Measurements from ENCODE around the gene ITGA3. TPM values are rescaled to one million over a fixed set of nuclear protein-coding genes. Genes with fewer than 3 reads are reported as not detected.

ITGA3 gene
- total RNA-seq, 2 experiments from 2014 or later: 5.8 to 7.9 TPM

DNA sequence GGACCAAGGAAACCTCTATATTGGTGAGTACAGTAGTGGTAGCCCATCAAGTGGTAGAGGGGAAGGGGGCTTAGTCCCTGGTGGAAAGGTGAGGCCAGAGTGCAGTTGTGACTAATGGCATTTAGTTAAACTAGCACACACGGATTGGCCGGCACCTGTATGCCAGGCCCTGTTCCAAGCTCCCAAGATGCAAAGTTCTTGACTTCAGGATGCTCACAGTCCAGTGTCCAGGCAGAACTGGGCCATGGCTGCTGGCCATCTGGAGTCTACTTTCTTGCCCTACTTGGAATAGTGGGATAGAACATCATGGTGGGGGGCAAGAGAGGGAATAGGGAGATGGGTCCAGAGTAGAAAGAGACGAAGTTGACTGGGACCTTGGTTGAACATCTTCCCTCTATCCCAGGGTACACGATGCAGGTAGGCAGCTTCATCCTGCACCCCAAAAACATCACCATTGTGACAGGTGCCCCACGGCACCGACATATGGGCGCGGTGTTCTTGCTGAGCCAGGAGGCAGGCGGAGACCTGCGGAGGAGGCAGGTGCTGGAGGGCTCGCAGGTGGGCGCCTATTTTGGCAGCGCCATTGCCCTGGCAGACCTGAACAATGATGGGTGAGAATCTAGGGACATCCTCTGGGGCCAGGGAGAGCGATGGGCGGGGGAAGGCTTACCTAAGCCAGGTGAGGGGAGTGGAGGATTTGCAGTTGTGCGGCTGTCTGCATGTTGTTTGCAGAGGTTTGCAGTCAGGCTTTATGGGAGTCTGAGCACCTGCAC is 15.2 kb downstream of the ITGA3 start:
- Mint-ChIP-seq H3K9me3 (no peaks in the 10 kb centered on the region), H3K4me3 (no peak overlapping the region), H3K4me1 (peaks cover 2% of the 10 kb centered on the region), H3K27ac (no peak overlapping the region), H3K27me3 (no peaks in the 10 kb centered on the region), H3K36me3 (ENCODE audit: low read depth) (peaks cover 4% of the 10 kb centered on the region)
- CTCF ChIA-PET: no interaction called here
- POLR2A ChIA-PET: no interaction called here
- no peak for DNase-seq

DNA sequence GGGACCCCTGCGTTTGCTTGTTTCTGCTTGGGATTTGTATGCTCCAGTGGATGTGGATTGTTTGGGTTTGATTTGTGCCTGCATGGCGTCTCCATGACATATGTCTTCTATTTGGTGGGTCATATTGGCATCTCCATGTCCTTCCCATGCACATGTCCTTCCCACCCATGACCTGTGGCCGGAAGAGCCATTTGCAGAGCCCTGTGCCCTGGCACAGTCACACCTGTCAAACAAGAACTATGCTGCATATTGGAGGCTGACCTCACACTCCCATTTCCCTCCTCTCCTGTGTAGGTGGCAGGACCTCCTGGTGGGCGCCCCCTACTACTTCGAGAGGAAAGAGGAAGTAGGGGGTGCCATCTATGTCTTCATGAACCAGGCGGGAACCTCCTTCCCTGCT is 15.8 kb downstream of the ITGA3 start:
- Mint-ChIP-seq H3K4me1 (peaks cover 2% of the 10 kb centered on the region), H3K4me3 (no peak overlapping the region), H3K27ac (no peak overlapping the region), H3K9me3 (no peaks in the 10 kb centered on the region), H3K36me3 (ENCODE audit: low read depth) (peaks cover 4% of the 10 kb centered on the region), H3K27me3 (no peaks in the 10 kb centered on the region)
- POLR2A ChIA-PET: no interaction called here
- CTCF ChIA-PET: interaction anchor here (2.4 kb wide), 1 partner anchor 23 kb away, joined by 11 read pairs; no protein-coding TSS in a partner anchor
- DNase-seq: no peak

DNA sequence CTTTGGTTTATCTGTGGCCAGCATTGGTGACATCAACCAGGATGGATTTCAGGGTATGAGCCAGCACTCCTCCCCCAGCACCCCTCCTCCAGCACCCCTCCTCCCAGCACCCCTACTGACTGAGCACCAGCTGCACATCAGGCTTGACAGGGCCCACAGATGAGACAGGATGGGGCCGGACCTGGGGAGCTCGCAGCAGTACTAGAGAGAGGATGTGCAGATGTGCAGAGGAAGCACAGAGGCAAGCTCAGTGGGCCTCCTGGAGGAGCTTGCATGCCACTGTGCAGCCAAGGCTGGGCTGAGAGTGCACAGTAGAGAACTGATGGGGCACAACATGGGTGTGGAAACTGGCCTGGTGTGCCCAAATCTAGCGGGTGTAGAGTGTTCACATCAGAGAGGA is 16.2 kb downstream of the ITGA3 start:
- ChIA-PET CTCF (interaction anchor here (2.4 kb wide), 1 partner anchor 22 kb away, joined by 11 read pairs; no protein-coding TSS in a partner anchor), POLR2A (no interaction called here)
- Mint-ChIP-seq H3K27ac (no peak overlapping the region), H3K36me3 (ENCODE audit: low read depth) (peaks cover 4% of the 10 kb centered on the region), H3K4me3 (no peak overlapping the region), H3K9me3 (no peaks in the 10 kb centered on the region), H3K27me3 (no peaks in the 10 kb centered on the region), H3K4me1 (peaks cover 2% of the 10 kb centered on the region)
- DNase-seq: no peak

DNA sequence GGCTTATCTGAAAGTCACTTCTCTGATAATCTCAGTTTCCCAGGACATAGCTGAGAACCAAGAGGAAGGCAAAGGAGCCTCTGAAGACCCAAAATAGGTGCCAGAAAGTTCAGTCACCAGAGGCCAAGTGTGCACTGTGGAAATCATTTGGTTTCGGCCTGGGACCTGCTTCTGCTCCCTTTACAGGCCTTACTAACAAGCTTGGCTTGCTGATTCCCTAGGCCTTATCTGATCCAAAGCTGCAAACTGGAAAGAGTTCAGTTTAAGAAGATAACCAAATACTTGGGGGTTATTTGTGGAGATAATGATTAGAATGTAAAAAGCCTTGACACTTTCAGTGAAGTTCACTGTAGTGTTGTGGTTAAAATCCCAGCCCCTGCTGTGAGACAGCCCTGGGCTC is 17.0 kb downstream of the ITGA3 start:
- no peak for DNase-seq
- POLR2A ChIA-PET: no interaction called here
- CTCF ChIA-PET: interaction anchor here (0.7 to 2.4 kb wide), 2 partner anchors 8 to 21 kb away, joined by 3 to 11 read pairs; no protein-coding TSS in a partner anchor
- H3K36me3 Mint-ChIP-seq (ENCODE audit: low read depth): peaks cover 4% of the 10 kb centered on the region
- H3K9me3 Mint-ChIP-seq: no peaks in the 10 kb centered on the region
- peaks cover 2% of the 10 kb centered on the region for H3K4me1 Mint-ChIP-seq
- no peak overlapping the region for H3K4me3 Mint-ChIP-seq
- no peaks in the 10 kb centered on the region for H3K27me3 Mint-ChIP-seq
- no peak overlapping the region for H3K27ac Mint-ChIP-seq

- Mint-ChIP-seq H3K9me3 (no peaks in the 10 kb centered on the region), H3K4me1 (peaks cover 2% of the 10 kb centered on the region), H3K4me3 (no peak overlapping the region), H3K36me3 (ENCODE audit: low read depth) (peaks cover 4% of the 10 kb centered on the region), H3K27me3 (no peaks in the 10 kb centered on the region), H3K27ac (no peak overlapping the region)
- DNase-seq: no peak
- POLR2A ChIA-PET: no interaction called here
- CTCF ChIA-PET: interaction anchor here (1.3 to 2.4 kb wide), 2 partner anchors 18 to 20 kb away, joined by 4 to 11 read pairs; partner anchors contain the start of gene ITGA3
Measured at GRCh38 chr17:50074227-50074626, 18.3 kb downstream of the ITGA3 start.

DNA sequence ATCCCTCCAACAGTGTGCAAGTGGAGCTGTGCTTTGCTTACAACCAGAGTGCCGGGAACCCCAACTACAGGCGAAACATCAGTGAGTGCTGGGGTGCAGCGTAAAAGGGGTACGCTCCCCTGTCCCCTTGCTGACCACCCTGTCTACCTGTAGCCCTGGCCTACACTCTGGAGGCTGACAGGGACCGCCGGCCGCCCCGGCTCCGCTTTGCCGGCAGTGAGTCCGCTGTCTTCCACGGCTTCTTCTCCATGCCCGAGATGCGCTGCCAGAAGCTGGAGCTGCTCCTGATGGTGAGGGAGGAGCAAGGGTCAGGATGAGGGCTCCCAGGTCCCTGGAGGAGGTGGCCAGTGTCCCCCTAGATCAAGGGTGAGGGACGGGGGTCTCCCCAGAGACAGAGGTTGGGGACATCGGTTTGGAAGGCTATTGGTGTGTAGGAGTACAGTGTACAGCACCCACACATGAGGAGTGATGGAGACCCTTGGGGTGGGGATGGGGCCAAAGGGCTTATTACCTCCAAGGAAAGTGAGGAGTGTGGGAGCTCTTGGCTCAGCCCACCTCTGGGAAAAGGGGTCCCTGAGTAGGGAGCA is 19.6 kb downstream of the ITGA3 start:
- POLR2A ChIA-PET: no interaction called here

DNA sequence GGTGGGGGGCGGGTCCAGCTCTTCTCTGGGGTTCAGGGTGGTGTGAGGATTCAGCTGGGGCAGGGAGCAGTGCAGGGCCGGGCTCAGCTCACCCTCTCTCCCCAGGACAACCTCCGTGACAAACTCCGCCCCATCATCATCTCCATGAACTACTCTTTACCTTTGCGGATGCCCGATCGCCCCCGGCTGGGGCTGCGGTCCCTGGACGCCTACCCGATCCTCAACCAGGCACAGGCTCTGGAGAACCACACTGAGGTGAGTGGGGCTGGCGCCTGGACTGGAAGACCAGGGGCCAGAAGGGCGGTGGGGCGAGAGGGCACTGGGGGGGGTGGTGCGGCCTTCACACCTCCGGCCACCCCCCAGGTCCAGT is 20.3 kb downstream of the ITGA3 start:
- Mint-ChIP-seq H3K27ac (no peak overlapping the region), H3K36me3 (ENCODE audit: low read depth) (peaks cover 4% of the 10 kb centered on the region), H3K27me3 (no peaks in the 10 kb centered on the region), H3K4me3 (no peak overlapping the region), H3K9me3 (no peaks in the 10 kb centered on the region), H3K4me1 (peaks cover 2% of the 10 kb centered on the region)
- POLR2A ChIA-PET: no interaction called here
- CTCF ChIA-PET: interaction anchor here (0.8 to 1.6 kb wide), 4 partner anchors 12 to 48 kb away, joined by 3 read pairs; partner anchors contain the start of gene ITGA3
- no peak for DNase-seq

More for the DNA sequence above, 19.6 kb downstream of the ITGA3 start:
- Mint-ChIP-seq H3K4me1 (peaks cover 2% of the 10 kb centered on the region), H3K36me3 (ENCODE audit: low read depth) (peaks cover 4% of the 10 kb centered on the region), H3K9me3 (no peaks in the 10 kb centered on the region), H3K27me3 (no peaks in the 10 kb centered on the region), H3K4me3 (no peak overlapping the region), H3K27ac (no peak overlapping the region)
- CTCF ChIA-PET: interaction anchor here (0.8 to 1.6 kb wide), 5 partner anchors 12 to 48 kb away, joined by 3 to 4 read pairs (median 3); partner anchors contain the start of gene ITGA3
- DNase-seq: no peak

DNA sequence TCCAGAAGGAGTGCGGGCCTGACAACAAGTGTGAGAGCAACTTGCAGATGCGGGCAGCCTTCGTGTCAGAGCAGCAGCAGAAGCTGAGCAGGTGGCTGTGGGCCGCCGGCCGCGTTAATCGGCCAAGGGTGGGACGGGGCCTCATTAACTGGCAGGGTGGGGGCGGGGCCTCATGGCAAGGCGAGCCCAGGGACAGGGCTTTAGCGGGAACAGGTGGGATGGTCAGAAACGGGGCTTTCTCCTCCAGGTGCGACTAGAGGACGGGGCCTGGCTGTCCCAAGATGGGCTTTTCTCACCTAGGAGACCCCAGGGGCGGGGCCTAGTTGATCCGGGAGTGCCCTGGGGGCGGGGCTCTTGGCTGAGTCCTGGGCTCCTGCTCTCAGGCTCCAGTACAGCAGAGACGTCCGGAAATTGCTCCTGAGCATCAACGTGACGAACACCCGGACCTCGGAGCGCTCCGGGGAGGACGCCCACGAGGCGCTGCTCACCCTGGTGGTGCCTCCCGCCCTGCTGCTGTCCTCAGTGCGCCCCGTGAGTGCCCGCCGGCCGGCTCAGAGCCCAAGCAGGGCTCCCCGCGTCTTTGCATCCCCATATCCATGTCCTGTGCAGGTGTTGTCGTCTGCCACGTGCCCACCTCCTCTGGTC is 20.8 kb downstream of the ITGA3 start:
- Mint-ChIP-seq H3K36me3 (ENCODE audit: low read depth) (peaks cover 2% of the 10 kb centered on the region), H3K9me3 (no peaks in the 10 kb centered on the region), H3K4me3 (no peak overlapping the region), H3K4me1 (peaks cover 2% of the 10 kb centered on the region), H3K27me3 (no peaks in the 10 kb centered on the region), H3K27ac (no peak overlapping the region)
- no peak for DNase-seq
- ChIA-PET POLR2A (no interaction called here), CTCF (interaction anchor here (0.9 to 4.2 kb wide), 6 partner anchors 11 to 51 kb away, joined by 3 to 29 read pairs (median 3); partner anchors contain the start of genes ITGA3 and PDK2)

DNA sequence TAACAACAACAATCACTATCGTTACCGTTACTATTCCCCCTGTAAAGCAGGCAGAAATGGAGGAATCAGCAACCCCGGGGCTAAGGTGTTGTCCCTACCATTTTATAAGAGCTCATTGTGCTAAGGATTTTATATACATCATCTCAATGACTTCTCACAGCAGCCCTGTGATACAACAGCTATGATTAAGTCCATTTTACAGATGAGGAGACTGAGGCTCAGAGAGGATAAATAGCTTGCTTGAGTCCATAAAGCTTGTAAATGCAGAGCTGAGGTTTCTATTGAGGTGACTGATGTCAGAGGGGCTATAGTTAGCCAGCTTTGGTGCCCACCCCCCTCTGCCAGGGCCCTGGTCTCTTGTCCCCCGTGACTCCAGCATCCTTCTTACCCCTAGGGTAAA is 22.5 kb downstream of the ITGA3 start:
- H3K4me1 Mint-ChIP-seq: no peaks in the 10 kb centered on the region
- ChIA-PET POLR2A (no interaction called here), CTCF (interaction anchor here (1.2 to 4.2 kb wide), 4 partner anchors 9 to 53 kb away, joined by 3 to 29 read pairs (median 9); partner anchors contain the start of gene PDK2)
- no peaks in the 10 kb centered on the region for H3K27me3 Mint-ChIP-seq
- no peak for DNase-seq
- H3K36me3 Mint-ChIP-seq (ENCODE audit: low read depth): no peaks in the 10 kb centered on the region
- H3K9me3 Mint-ChIP-seq: no peaks in the 10 kb centered on the region
- no peak overlapping the region for H3K27ac Mint-ChIP-seq
- no peak overlapping the region for H3K4me3 Mint-ChIP-seq

DNA sequence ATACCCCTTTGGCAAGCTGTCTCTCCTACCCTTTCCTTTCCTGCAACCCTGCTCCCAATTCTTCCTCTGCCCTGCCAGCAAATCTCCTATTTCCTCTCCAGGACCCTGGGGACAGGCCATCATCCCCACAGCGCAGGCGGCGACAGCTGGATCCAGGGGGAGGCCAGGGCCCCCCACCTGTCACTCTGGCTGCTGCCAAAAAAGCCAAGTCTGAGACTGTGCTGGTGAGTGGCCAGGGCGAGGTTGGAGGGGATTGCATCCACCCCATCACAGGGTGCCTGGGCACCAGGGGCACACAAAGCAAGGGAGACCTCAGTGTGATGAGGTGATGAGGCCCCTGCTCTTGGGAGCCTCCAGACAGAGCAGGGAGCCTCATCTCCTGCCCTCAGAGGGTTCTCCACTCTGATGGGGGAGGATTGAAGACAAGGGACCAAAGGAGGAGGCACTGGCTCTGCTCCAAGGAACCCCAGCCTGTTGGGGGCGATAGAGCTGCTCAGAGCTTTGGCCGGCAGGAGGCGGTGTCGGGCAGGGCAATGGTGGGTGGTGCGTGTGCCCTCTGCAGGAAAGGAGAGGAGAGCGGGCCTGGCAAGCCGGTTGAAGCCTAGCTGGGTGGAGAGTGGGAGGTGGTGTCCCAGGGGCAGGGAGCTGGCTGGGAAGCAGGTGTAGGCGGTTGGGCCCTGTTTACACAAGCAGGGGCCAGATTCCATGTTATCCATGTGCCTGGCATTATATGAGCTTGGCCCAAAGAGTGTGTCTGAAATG is 23.6 kb downstream of the ITGA3 start:
- Mint-ChIP-seq H3K4me1 (no peaks in the 10 kb centered on the region), H3K9me3 (no peaks in the 10 kb centered on the region), H3K4me3 (no peak overlapping the region), H3K27ac (no peak overlapping the region), H3K36me3 (ENCODE audit: low read depth) (no peaks in the 10 kb centered on the region), H3K27me3 (no peaks in the 10 kb centered on the region)
- CTCF ChIA-PET: interaction anchor here (0.8 to 4.2 kb wide), 3 partner anchors 14 to 23 kb away, joined by 3 to 29 read pairs (median 3); partner anchors contain the start of gene PDK2
- DNase-seq: no peak
- POLR2A ChIA-PET: no interaction called here

DNA sequence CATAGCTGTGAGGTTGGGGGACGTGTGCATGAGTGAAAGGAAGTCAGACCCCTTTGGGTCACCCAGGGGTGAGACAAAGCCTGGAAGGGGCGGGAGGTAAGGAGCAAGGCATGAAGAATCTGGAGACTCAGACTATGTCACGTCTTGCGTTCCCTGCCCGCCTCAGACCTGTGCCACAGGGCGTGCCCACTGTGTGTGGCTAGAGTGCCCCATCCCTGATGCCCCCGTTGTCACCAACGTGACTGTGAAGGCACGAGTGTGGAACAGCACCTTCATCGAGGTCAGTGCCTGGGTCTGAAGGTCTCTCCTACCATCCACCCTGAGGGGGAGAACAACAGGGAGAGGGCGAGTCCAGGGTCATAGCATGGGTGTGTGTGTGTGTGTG is 24.2 kb downstream of the ITGA3 start:
- CTCF ChIA-PET: interaction anchor here (0.8 to 4.2 kb wide), 3 partner anchors 13 to 24 kb away, joined by 3 to 29 read pairs (median 3); partner anchors contain the start of gene PDK2
- H3K36me3 Mint-ChIP-seq (ENCODE audit: low read depth): no peaks in the 10 kb centered on the region
- no peaks in the 10 kb centered on the region for H3K27me3 Mint-ChIP-seq
- DNase-seq: no peak
- no peak overlapping the region for H3K27ac Mint-ChIP-seq
- H3K9me3 Mint-ChIP-seq: no peaks in the 10 kb centered on the region
- no peak overlapping the region for H3K4me3 Mint-ChIP-seq
- POLR2A ChIA-PET: no interaction called here
- H3K4me1 Mint-ChIP-seq: no peaks in the 10 kb centered on the region

GRCh38 chr17:50080827-50081226 is 24.9 kb downstream of the ITGA3 start:
- ChIA-PET POLR2A (no interaction called here), CTCF (interaction anchor here (0.8 to 4.2 kb wide), 2 partner anchors 8 to 13 kb away, joined by 3 to 29 read pairs; partner anchors contain the start of gene PDK2)
- H3K4me3 Mint-ChIP-seq: no peak overlapping the region
- no peaks in the 10 kb centered on the region for H3K4me1 Mint-ChIP-seq
- H3K27ac Mint-ChIP-seq: no peak overlapping the region
- H3K9me3 Mint-ChIP-seq: no peaks in the 10 kb centered on the region
- no peaks in the 10 kb centered on the region for H3K27me3 Mint-ChIP-seq
- DNase-seq: no peak
- H3K36me3 Mint-ChIP-seq (ENCODE audit: low read depth): no peaks in the 10 kb centered on the region

Data from activated CD4-positive, alpha-beta T cell treated with anti-CD3 and anti-CD28 coated beads, Interleukin-2, amount 10 ng/mL, durations not matched to agents 7 days and 5 days (primary cell).